HuH-7 (cell line): ENCODE results near the gene CSGALNACT2.
"Not testable (repeated sequence)": the region's sequence is repeated elsewhere in the genome, so short reads cannot be mapped to it uniquely, and the experiment has no call there.

ENCODE experiments used
- DNase-seq: peaks from one replicate; pipeline ENCODE4 v3.0.0; 2011; ENCODE audit warnings: low spot score

The CSGALNACT2 gene

DNA sequence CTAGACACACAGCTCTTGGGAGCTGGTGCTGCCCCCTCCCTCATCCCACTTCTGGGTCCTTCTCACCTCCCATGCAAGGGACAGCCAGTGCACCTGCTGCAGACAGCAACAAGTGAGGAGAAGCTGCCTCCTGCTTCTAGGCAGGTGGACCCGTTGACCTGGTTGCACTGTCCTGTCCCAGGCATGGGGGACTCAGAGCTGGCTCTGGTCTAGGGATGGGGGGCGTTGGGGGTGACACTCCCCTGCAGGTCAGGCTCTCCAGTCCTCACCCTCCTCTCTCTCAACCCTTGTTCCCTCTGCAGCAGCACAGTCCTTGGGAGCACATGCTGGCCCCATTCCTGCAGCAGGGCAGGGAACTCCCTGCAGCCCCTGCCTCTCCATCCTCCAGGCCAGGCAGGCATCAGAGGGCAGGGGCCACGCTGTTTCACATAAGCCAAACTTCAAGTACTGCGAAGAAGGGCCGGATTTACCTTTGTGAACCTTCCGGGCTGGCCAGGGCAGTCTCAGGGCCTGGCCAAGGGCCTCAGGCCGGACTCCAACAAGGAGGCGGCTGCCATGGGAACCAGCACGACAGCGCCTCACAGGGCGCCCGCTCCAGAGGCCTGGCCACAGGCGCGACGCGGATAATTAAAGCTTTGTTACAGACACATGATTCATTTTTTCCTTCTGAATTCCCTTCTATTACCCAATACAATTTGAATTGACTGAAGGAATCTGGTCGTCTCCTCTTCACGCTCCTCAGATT lies 80.1 kb downstream of the CSGALNACT2 start:
- no peak for DNase-seq

DNA sequence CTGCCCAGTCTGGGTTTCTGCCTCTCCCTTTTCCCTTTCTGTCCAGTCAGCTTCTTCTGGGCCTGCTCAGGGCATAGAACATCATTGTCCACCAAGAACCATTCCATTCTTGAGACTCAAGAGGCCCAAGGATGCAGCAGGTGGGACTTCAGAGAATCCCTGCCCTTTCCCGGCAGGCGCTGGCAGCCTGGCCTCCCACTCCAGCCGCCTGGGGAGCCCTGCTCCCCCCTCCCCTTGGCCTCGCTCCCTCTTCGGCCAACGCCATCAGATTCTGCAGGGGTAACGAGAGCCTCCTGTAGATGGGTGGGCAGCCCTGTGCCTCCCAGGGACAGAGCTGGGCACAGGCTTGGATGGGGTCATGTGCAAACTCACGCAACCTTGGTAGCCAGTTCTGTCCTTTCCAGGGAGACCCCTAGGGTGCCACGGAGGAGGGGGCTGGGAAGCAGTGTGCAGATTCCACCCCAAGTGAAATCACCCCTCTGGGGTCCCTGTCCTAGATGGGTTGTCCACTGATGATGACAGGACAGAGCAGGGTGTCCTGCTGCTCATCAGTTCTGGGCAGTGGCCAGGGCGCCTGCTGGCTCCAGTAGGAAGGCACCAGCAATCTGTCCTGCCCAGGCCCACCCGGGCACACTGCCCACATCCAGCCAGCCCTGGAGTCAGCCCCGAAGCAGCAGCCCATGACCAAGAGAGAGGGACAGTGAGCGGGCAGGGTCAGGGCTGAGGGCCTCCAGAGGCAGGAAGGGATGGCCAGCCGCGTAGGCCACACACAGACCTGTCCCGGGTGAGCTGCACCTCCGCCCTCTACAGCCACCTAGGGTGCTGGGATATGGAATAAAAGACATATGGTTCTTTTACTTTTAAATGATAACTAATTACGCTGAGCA lies 80.9 kb downstream of the CSGALNACT2 start:
- DNase-seq: no peak

DNA sequence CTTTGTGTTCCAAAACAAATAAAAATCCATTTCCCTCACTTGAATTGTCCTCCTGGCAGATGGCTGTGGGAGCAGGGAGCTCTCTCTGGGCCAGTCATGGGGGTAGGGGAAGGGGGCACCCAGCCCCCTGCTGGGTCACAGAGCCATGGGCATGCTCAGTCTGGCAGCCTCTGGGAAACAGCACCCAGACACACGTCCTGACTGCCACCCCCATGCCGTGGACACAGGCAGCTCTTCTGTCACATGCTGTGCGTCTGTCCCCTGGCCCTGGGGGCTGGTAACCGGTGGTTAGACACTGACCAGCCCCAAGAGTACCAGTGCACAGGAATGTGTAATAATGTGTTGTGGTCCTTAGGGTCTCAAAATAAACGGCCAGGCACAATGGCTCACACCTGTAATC lies 81.6 kb downstream of the CSGALNACT2 start:
- DNase-seq: no peak

DNA sequence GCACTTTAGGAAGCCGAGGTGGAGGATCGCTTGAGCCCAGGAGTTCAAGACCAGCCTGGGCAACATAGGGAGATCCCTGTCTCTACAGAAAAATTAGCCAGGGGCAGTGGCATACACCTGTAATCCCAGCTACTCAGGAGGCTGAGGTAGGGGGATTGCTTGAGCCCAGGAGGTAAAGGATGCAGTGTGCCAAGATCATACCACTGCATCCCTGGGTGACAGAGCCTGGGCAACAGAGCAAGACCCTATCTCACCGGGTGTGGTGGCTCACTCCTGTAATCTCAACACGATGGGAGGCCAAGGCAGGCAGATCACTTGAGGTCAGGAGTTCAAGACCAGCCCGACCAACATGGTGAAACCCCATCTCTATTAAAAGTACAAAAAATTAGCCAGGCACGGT lies 82.0 kb downstream of the CSGALNACT2 start:
- DNase-seq: not testable (repeated sequence)

DNA sequence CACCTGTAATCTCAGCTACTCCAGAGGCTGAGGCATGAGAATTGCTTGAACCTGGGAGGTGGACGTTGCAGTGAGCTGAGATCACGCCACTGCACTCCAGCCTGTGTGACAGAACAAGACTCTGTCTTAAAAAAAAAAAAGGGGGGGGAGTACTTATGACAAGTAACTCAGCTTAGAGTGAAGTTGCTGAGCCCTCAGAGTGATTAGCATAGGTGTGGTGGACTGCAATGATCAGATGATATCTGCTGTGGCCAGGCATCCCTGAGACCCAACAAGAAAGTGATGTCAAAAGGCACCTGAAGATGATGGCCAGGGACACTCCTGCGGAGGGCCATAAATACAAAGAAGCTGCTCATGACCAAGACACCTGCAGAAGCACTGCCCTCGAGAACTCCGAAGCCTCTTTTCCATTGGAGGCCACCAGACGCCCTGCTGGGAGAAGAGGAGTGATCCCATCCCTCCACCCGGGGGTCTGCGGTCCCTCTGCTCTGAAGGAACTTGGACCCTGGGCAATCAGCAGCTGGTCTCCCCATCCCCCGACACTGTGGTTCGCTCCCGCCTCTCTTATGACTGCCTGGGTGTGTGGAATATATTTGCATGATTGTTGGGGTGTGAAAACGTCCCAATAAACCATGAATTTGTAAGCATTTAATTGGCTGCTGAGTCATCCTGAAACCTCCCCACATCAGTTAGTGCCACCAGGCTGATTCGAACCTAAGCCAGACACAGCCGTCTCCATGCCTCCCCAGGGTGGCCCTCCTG lies 82.6 kb downstream of the CSGALNACT2 start:
- DNase-seq: no peak

DNA sequence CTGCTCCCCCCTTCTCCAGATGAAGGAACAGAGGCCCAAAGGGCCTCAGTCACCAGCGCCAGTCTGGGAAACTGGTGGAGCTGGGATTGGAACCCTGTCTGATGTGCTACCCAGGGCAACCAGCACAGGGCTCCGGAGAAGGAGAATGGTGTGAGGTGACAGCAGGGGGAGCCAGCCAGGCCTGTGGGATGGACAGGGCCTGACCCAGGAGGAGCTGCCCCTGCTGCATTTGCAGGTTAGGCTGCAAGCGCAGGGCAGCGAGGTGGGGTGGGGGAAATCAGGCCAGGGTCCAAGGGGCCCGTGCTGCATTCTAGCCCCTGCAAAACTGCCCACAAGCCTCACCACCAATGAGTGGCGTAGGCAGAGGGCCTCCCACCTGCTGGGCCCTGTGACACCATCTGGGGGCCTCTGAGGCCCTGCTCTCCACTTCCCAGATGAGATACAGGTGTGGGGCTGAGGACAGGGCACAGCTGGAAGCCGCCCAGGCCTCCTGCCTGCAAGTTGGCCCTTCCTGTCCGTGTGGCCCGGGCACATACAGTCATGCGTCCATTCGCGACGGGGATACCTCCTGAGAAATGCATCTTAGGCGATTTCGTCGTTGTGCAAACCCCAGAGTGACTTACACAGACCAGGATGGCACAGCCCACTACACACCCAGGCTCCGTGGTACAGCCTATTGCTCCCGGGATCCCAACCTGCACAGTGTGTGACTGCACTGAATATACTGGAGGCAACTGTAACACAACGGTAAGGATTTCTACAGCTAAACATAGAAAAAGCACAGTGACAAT lies 83.4 kb downstream of the CSGALNACT2 start:
- peak; percentile 56 for DNase-seq

DNA sequence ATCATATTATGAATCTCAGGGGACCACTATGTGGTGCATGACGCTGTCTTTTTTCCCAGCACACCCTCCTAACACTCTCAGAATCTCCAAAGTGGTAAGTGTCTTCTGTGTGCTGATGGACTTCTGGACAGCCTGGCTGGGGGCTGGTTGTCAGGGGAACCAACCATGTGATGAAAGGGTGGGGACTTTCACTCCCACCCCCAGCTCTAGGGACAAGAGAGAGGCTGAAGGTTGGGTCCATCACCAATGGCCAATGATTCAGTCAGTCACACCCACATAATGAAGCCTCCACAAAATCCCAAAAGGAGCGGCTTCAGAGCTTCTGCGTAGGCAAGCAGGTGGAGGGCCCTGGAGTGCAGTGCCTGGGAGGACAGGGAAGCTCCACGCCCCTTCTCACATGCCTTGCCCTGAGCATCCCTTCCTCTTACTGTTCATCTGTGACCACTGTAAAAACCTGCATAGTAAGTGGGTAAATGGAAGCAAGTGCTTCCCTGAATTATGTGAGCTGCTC lies 84.0 kb downstream of the CSGALNACT2 start:
- no peak for DNase-seq

DNA sequence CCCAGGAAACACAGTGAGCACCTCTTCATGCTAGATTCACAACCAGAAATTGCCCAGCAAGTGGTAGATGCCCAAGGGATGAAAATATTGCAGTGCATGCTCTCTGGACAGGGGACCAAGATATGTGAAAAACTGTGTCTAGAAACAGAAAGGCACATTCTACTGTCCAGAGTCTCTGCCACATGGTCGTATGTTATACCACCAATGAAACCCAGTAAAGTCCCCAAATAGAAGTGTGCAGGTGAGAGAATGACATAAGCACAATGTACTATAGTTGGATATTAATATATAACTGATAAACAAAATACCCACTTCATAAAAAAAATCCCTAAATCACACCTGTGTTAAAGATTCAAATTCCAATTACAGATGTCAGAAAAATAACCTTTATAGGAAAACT lies 84.8 kb downstream of the CSGALNACT2 start:
- DNase-seq: no peak

DNA sequence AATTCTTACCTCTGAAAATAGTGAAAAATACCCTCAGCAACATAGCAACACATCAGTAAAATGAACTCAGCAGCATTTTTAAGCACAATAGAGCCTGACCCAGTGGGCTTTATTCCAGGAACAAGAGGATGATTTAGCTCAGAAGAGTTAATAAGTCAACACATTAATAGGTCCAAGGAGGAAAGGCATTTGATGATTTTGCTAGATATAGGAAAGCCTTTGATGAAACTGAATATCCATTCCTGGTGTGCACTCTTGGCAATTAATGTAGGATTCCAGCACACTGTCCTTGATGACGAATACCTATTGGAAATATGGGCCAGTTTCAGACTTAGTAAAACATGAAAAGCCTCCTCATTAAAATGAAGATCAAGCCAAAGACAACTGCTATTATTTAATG lies 86.1 kb downstream of the CSGALNACT2 start:
- no peak for DNase-seq

DNA sequence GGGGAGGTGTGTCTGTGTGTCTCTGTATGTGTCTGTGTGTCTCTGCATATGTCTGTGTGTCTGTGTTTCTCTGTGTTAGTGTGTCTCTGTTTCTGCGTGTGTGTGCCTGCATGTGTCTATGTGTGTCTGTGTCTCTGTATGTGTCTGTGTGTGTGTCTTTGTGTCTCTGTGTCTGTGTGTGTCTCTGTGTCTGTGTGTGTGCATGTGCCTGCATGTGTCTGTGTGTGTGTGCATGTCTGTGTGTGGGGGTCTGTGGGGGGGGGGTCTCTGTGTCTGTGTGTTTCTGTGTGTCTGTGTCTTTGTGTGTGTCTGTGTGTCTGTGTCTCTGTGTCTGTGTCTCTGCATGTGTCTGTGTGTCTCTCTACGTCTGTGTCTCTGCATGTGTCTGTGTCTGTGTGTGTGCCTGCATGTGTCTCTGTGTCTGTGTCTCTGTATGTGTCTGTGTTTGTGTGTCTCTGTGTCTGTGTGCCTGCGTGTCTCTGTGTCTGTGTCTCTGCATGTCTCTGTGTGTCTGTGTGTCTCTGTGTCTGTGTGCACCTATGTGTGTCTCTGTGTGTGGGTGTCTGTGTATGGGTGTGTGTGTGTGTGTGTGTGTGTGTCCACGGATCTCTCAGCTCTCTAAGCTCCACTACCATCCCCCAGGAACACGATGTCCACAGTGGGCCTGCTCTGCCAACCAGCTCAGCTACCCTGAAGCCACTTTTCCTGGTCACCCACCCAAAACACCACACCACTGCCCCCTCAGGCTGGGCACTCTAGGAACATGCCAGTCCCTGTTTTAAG lies 87.0 kb downstream of the CSGALNACT2 start:
- no peak for DNase-seq

DNA sequence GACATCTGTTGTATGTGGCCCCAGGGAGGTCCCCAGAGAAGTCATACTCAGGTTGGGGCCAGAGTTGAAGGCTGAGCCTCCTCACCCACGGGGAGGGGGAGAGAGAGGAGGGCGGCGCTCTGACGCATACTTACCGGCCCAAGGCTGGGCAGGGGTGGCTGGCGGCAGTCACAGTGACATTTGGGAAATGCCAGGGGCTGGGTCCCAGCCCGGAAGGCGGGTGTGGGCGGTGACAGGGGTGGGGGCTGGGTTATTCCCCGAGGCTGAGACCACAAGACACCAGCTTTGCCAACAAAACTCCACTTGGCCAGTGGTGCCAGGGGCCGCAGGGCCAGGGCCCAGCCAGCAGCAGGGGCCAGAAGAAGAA lies 87.5 kb downstream of the CSGALNACT2 start:
- DNase-seq: no peak

DNA sequence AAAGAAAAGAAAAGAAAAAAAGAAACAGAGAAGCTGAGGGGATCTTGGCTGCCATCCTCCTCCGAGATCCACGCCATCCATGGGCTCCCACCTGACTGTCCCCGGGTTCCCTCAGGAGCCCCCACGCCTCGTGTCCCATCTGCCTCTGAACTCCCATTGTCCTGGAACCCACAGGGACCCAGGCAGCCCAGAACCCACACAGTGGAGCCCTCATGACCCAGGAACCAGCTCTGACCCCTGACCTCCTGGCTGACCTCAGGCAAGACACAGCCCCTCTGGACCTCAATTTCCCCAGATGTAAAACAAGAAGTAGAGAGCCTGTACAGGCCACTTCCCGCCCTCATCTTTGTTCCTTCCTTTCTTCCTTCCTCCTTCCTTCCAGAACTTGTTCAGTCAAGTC lies 88.2 kb downstream of the CSGALNACT2 start:
- no peak for DNase-seq

DNA sequence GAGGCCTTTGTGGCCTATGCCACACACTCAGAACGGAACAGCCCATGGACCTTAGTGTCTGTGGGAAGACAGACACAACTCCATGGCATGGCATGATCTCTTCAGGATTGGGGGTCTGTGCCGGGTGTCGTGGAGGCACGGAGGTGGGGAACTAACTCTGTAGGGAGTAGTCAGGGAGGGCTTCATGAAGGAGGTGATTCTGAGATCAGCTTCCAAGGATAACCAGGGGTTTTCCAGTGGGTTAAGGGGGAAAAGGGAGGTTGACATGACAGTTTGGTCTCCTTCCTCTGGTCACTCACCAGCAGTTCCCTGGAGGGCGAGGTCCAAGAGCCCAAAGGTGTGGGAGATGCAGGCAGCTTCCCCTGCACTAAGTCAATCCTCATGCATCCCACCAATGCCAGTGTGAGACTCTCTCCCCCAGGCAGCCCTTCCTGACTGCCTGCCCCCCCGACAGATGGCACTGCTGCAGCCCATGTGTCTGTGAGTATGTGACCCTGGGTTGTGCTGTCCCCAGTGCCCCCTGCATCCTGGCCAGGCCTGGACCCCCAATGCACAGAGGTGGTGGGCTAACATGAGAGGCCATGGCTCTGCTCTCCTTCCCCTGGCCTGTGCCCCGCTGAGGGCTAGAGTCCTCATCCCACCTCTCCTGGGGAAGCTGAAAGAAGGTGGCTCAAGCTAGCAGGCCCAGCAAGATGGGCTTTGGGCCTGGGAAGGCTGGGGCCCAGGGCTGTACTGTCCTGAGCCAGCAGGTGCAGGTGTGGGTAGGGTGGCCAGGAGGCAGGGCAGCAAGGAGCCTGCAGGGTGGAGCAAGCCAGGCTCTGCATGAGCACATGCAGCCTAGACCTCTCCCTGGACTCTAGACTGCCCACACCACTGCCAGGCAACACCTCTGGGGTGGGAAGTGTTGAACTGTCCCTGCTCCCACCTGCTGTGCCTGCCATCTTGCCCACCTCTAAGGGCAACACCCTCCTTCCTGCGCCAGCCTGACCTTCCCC lies 88.9 kb downstream of the CSGALNACT2 start:
- DNase-seq: no peak

DNA sequence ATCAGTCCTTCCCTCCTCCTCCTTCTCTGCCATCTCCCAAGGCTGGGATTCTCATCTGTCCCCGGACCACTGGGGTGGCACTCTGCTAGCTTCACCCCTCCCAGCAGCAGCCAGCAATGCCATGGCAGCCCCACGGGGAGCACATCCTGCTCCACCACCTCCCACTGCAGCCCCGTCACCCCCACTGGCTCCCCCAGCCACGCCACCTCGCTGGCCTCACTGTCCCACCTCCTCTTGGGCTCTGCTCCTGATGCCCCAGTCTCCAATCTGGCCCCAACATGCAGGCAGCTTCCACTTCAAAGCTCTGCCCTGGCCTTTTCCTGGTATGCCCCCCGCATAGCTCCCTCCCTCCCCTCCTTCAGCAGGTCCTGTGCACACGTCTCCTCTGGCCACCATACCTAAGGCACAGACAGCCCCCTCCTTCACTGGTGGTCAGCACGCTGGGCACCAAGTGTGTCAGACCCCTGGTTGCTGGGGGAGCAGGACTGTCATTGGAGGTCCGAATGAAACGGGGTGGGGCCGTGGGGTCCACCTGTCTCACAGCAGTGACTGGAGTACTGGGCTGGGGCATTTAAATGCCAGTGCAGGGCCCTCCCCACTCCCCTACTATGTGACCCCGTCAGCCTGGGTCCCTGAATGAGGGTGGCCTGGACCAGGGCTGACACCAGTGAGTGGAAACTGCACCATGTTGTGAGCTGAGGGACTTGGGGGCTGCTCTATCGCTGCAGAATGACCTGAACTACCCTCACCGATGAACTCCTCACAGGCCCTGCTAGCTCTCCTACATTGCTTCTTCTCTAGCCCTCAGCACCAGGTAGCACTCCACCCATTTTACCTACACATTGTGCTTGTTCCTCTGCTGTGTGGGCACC lies 89.9 kb downstream of the CSGALNACT2 start:
- DNase-seq: no peak

DNA sequence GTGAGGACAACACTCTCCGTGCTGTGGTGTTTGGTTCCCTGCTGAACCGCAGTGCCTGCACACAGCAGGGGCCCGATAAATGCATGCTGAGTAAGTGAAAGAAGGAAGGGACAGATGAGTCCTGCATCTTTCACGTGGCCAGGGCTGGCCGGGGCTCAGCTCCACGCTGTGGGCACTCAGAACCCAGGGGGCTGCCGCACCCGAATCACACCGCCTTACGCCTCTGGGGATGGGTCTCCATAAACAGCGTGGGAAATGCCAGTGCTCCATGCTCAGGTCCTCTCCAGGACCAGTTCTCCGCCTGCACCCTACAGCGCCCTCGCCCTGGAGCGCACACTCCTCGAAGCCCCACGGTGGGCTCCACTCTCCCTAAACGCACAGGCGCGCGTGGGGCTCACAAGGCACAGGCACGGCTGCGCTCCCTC lies 90.5 kb downstream of the CSGALNACT2 start:
- DNase-seq: no peak

DNA sequence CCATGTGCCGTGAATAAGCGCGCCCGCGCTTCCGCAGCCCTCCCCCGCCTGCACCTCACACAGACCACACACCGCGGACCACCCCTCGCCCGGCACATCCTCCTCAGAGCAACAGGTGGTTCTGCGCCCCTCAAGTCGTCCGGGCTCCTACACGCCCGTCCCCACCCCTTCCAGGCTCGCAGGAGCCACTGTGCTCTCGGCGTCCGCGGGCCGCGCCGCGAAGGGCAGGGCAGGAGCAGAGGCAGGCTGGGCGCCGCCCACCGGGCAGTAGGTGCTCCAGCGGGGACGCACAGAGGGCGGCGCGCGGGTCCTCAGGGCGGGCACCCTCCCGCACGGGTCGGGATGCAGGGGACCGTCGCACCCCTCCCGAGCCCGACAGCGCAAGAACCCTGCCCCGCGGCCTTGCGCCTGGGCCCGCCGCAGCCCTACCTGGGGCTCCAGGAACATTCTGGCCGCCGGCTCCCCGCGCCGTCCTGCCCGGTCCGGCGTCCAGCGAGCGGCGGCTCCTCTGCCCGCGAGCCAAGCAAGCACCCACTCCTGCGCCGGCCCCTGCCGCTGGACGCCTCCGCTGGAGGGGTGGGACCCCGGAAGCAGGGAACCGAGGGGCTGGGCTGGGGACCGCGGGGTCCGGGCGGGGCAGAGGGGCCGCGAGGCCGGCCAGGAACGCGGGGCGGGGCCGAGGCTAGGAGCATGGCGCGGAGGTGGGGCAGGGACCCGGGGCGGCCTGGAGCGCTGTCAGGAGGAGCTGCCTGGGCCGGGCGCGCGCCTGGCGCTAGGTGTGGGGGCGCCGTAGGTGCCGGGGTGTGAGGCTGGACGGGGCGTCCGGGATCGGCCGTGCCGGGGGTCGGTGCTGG lies 91.2 kb downstream of the CSGALNACT2 start:
- DNase-seq: no peak

DNA sequence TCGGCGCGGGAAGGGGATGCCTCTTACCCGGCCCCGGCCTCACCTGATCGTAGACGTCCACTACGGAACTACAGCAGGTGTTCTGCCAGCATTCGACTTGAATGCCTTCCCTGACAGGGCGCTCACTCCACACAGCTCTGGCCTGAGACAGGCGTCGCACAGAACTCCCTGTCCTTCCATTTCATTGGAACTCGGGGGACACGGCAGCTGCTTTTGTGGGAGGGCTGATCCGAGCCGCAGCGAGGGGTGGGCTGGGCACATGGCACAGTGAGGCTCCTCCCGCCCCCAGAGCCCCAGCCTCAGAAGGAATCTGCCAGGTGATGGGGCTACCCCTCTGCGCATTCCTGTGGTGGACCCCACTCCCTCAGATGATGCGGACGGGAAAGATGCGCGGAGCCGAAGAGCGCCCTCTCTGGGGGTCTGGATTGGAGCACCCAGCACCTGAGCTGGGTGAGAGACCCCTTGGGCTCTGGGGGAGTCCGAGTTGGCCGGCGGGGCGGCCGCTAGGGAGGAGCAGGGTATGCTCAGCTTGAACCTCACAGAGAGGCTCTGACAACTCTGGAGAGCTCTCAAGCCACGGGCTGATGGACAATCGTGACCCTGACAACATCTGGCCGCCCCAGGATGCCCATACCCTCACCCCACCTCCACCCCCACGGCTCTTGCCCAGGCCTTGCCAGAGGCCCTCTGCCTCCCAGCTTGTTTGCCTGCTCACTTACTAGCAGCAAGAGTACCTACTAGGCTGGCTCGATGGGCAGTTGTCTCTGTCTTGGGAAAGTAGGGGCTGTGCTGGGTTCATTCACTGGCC lies 92.1 kb downstream of the CSGALNACT2 start:
- no peak for DNase-seq
